ENCODE results near the gene FTCD.

DNA sequence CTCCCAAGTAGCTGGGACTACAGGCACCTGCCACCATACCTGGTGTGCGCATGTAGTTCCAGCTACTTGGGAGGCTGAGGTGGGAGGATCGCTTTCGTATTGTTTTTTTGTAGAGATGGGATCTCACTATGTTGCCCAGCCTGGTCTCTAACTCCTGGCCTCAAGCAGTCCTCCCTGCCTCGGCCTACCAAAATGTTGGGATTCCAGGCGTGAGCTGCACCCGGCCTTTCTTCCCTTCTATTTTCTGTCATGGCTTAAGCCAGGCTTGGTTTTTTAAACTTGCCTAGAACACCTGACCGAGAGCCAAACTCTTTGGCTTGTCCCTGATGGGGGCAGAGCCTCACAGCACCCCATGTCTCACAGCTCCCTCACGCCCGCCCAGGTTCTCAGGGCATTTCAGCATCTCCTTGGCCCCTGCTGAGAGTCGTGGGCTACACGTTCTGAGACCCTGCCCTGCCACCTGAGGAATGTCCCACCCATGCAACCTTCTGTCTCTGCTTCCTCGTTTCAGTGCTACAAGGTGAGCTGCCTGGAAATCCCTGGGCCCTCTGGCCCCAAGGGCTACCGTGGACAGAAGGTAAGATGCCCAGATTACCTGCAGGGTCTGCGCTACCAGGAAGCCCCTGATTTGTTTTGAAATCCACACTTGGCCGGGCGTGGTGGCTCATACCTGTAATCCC, 41.7 kb downstream of the FTCD start:
- TF ChIP-seq, protein P1, sequence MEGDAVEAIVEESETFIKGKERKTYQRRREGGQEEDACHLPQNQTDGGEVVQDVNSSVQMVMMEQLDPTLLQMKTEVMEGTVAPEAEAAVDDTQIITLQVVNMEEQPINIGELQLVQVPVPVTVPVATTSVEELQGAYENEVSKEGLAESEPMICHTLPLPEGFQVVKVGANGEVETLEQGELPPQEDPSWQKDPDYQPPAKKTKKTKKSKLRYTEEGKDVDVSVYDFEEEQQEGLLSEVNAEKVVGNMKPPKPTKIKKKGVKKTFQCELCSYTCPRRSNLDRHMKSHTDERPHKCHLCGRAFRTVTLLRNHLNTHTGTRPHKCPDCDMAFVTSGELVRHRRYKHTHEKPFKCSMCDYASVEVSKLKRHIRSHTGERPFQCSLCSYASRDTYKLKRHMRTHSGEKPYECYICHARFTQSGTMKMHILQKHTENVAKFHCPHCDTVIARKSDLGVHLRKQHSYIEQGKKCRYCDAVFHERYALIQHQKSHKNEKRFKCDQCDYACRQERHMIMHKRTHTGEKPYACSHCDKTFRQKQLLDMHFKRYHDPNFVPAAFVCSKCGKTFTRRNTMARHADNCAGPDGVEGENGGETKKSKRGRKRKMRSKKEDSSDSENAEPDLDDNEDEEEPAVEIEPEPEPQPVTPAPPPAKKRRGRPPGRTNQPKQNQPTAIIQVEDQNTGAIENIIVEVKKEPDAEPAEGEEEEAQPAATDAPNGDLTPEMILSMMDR (IDR thresholded peaks at IDR 0.05) = no peak
- TF ChIP-seq POLR2A (IDR thresholded peaks at IDR 0.05) (no peak), EP300 (IDR thresholded peaks at IDR 0.05) (no peak), POLR2AphosphoS5 (IDR thresholded peaks at IDR 0.05) (no peak)

Data from suprapubic skin (tissue), 4 donors.